Measurements from ENCODE around the gene MRM3.
"Not testable (repeated sequence)": the region's sequence is repeated elsewhere in the genome, so short reads cannot be mapped to it uniquely, and the experiment has no call there.

The MRM3 gene

DNA sequence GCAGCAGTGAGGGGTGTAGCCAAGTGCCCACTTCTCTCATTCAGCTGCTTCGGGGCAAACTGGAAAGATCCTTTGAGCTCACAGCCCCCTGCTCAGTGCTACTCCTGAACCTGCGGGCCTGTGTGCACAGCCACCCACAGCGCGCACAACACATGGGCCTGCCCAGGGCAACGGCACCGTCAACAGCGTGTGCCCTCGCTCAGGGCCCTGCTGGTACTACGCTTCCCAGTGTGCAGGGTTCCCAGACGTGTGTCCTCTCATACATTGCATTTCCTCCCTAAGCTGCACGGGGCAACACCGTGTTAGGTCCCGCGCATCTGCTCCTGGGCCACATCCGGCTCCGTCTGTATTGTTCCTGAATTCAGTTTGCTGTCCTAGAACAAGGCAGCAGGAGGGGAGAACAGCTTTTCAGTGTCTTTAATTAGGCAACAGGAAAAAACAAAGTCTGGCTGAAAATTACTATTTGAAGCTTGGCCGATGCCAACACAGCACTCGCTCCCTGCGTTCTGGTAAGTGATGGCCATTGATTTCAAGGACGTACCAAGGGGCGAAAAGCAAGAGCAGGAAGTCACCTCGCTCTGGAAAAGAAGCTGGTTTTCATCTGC is 15.2 kb downstream of the MRM3 start:
- no peak for DNase-seq

DNA sequence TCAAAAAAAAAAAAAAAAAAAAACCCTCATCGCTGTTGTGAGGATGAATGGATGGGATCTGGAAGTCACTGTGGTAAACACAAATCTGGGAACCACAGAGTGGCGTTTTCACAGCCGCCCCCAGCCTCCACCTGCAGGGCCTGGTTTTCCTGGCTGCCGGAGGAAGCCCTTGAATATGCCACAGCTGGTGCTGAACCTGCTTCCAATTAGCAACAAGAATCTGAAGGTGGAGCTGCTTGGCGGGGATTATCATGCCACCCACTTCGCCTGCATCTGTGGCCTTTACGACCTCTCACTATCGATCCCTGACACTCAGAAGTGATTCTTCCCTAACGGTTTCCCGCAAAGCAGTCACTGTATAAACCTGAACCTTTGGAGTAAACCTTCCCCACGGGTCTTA is 16.1 kb downstream of the MRM3 start:
- no peak for DNase-seq

DNA sequence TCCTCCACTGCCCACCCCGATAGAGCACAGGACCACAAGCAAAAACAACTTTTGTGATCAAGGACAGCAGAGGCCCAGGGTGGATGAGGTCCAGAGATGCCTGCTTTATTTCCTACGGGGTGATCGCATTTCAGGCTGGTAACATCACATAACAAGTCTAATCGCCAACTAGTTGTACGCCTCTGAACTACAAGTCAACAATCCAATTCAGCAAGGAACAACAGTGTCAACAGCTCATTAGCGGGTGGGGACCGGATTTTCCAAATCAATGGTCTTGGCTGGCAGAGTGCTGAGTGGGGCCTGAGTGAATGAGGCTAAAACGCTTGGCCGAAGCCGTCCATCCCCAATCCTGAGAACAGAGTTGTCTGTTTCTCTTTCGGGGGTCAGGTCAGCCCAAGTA is 17.1 kb downstream of the MRM3 start:
- no peak for DNase-seq

DNA sequence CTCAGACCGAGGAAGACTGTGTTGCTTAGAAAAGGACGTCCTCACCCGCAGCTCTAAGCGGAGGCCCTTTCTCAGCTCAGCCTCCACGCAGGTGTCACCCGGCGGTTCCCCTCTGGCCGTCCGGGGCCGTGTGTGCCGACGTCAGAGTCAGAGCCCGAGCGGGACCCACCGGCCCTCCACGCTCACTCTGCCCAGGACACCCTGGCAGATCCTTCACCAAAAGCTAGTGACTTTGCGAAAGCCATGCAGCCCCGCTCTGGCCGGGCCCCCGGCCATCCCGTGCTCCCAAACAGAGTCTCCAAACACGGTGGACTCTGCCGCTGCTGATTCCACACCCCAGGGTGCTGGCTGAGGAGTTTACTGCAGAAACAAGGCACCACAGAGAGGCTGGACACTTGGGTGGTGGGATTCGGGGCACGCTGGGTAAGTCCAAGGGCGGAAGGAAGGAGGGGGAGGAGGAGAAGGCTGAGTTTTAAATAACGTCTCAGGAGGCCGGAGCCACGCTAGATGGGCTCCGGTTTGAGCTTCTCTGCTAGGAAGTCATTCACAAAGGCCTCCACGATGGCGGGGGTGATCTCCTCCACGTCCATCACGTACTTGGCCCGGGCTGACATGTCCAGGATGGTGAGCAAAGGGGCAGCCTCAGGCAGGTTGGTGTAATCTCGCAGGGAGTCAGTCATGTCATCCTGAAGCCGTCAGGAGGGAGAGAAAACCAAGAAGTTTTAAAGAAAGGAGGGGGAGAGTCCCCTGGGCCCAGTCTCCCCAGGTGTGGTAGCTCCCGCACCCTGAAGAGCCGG is 18.5 kb downstream of the MRM3 start:
- no peak for DNase-seq

DNA sequence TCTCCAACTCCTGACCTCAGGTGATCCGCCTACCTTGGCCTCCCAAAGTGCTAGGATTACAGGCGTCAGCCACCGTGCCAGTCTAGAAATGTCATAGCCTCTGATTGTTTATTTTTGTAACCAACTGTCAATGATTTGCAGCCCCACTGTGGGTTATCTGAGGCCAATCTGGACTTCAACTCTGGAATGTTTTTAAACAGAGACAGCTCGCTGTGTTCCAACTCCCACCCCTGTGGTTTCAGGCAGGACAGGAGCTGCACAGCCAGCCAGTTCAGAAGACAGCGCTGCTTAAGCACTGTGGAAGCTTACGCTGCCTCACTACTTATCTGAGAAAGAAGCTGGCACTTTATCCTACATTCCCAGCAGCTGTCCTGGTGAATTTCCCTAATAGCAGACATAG is 19.5 kb downstream of the MRM3 start:
- no peak for DNase-seq

DNA sequence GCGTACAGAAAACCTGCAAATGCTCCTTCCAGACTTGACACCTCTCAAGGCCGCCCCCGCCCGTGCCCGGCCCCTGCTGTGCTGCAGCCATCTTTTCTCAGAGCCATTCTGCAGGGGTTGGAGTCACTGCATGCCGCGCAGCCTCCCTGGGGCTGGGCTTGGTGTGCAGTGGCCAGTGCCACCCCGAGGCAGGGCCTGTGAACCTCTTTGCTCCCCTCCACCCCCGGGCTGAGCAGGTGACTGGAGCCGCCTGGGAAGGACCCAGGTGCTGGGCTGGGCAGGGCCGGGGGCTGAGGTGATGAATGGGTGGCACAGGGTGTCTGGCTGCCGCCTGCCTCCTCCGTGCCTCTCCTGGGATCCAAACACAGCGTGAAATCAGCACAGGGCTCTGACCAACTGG is 20.3 kb downstream of the MRM3 start:
- DNase-seq = no peak

DNA sequence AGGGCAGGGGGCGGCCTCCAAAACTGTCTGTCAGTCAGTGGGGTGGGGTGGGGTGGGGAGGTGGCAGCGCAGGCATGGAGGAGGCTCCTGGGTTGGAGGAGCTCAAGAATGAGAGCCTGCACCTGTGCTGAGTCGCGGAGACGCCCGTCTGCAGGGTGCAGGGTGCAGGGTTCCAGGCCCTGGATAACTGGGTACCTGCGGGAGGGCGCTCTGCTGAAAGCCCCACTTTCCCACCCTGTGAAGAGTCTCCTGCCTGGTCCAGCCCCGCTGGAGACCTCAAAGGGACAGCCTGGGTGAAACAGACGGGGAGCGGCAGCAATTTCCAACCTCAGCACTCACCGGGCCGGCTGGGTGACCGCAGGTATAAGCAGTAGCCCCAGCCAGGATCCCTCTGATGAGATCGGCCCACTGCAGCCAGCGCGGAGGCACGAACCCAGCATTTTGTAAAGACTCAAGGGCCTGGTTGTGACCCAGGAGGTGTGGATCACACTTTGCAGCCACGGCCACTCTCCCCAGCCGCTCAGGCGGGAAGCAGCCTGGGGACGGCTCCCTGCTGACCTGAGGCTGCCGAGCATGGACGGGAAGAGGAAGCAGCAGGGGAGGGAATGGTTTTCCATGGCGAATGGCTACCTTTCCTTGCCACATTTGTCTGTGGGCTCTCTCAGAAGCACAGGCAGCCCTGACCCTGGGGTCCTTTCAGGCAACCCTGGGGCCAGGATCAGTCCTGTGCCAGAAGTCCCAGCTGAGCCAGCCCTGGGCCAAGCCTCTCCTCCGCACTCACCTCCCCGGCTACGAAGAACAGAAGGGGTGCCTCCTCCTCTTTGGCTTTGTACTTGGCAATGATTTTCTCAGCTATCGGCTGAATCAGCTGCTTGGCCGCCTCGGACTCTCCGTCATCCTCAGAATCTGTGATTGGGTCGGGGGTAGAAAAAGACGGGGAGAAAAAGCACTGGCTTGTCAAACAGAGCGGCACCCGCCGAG is 21.0 kb downstream of the MRM3 start:
- no peak for DNase-seq

DNA sequence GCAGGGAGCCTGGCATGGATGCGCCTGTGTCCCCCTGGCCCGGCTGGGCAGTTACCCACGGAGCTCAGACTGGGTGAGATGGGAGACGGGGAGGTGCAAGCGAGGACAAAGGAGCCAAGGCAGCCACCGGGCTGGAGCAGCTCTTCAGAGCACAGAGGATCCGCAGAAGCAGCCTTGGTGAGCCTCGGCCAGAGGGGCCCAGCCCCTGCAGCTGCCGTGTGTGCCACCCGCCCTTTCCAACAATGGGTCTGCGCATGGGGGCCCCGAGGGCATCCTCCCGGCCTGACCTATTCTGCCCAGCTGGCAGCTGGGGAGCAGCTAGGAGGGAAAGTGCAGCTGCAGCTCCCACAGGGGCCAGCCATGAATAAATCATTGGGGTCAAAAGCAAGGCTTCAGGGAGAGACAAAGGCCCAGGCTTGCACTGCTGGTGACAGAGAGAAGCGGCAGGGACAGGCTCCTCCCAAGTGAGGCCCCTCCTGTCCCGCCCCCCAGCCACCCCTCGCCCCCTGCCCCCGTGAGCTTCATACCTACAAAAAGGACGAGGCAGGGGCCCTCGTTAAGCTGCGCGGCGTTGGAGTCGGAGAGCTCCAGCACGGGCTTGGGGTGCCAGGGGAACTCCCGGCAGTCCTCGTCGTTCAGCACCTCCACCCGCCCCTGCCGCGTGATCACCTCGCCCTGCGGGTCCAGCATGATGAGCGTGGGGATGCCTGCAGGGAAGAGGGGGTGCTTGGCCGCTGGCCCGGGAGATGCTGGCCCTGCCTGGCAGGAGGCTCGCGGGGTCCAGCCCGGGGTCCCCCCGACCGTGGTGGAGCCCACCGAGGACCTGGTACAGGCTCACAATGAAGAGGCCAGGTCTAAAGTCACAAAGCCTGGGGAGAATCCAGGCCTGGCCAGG is 22.6 kb downstream of the MRM3 start:
- no peak for DNase-seq

DNA sequence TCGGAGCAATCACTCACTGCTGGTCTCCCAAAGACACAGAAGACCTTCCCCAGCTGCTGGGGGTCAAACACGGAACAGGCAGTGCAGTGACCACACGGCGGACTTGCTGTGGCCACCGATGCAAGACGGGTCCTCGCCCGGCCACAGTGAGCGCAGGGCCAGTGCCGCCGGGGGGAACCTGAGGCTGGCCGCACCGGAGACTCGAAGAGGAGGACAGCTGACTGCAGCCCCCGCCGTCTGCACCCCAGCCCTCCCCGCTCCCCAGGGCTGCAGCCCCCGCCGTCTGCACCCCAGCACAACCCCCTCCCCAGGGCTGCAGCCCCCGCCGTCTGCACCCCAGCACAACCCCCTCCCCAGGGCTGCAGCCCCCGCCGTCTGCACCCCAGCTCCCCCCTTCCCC is 23.7 kb downstream of the MRM3 start:
- DNase-seq = not testable (repeated sequence)

DNA sequence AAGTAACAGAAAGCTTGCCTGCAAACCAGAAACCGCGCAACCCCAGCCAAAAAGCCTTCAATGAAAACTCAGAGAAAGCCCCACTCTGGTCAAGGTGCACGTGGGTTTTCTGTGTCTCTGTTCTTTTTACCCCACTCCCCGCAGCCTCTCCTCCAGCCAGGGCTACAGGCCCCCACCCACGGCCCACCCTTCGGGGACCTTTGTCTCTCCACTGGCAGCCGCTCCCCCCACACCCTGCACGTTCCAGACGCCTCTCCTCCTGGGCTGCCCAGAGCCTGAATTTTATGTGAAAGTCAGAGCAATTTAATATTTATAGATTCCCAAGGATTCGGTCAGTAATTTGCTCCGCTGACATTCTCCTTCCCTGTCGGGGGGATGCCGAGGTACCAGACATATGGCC is 24.2 kb downstream of the MRM3 start:
- DNase-seq = no peak

DNA sequence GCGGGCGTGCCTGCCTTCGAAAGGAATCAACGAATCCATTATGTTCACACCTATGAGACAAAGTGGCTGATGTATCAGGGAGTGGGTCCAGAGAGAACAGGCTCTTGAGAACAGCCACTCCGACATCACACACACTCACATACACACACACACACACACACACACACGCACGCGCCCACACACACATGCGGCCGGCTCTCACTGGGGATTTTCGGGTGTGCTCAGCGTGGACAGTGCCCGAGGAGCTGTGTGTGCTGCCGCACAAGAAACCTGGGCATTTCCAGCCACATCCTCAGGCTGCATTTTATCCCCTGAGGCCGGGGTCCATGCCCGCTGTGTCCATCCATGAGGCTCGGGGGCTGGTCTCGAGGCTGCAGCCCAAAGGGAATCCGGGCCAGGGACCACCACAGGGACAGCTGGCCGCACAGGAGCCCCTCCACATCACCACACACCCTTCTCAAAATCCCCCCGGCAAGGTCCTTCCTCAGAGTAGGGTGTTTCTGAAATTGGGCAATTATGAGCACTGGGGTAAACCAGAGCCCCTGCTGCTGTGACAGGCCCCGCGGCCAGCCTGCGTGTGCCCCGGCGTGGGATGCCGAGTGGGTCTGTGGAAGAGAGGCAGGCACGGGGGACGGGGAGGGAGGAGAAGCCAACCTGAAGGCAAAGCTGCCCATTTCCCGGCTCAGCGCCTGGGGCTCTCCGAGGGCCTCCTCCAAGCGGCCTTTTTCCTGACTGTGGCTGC is 24.8 kb downstream of the MRM3 start:
- no peak for DNase-seq

DNA sequence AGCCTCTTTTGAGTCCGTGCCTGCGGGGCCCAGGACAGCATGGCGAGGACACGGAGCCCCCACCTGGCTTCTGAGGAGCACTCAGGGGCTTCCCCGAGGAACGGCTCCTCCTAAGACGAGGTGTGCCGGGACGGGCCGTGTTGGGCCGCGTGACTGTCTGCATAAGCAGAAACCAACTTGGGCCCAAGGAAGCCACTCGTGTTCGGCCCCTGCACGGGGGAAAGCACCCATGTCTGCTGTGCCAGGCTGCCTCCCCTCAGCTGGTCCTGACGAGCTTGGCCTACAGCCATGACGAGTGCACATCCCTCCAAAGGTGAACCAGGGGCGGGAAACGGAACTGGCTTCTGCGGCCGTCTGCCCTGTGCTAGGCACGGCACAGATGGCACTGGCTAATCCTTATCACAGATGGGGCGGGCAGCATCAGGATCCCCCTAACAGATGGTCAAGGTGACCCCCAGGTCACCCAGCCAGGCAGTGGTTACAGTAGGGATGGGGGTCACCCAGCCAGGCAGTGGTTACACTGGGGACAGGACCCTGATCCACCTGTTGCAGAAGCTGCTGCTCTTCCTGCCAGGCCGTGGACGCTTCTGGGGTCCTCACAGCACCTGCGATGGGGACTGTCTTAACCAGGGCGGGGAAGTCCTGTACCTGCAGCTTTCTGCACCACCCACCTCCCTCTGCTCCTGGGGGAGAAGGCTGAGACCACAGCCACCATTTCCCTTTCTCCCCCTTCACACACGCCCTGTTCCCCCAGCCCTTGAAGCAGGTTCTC is 25.6 kb downstream of the MRM3 start:
- no peak for DNase-seq

DNA sequence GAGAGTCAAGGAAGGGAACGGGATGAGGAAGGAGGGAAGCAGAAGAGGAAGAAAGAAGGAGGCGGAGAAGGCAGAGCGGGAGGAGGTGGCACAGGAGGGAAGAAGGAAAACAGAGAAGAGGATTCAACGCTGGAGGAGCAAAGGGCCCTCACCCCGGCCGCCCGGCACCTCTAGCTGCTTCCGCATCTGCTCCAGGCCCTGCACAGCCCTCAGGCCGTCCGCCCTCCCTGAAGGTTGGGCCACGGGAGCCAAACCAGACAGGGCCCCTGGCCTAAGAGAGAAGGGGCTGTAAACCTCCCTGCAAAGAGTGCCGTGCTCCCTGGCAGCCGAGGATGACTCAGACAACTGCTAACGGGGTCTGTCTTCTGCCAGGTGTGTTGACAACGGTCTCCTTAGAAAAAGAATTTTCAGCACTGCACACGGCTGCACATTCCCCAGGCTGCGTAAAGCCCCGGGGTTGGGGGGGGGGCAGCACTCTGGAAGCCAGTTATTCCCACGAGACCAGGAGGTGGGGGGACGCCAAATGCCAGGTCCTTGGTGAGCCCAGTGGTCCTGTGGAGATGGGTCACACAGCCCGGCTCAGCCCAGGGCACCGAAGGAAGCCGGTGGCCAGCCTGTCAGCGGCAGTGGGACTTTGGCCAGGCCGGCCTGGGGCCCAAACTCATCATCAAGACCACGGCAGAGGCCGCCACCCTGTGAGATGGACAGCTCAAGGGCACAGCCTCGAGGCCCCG is 29.1 kb downstream of the MRM3 start:
- no peak for DNase-seq

DNA sequence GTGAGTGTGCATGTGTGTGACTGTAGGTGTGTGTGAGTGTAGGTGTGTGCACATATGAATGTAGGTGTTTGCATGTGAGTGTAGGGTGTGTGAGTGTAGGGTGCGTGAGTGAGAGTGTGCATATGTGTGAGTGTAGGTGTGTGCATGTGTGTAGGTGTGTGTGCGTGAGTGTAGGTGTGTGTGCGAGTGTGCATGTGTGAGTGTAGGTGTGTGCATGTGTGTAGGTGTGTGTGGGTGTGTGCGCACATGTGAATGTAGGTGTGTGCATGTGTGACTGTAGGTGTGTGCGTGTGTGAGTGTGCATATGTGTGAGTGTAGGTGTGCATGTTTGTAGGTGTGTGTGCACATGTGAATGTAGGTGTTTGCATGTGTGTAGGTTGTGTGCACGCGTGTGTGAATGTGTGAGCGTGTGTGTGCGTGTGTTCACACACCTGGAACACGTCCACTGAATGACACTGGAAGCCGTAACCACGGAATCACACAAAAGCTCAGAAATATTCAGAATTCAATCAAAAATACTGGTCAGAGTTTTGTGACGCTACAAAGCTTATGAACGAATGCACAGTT is 30.6 kb downstream of the MRM3 start:
- DNase-seq = no peak

DNA sequence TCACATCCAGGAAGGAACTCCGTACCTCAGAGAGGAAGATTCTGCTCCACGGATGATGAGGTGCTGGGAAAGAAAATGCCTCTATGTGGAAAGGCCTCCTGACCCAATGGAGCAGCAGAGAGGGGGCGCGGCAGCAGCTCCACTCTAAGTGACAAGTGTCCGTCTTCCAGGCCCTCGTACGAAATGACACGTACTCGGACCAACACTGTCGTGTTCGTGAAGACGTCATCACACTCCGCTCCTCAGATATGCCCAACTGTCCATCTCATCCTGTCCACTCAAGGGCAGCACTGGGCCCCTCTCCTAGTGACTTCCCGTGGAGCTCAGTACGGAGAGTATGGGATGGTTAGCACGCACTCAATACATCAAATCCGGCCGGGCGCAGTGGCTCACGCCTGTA is 32.2 kb downstream of the MRM3 start:
- DNase-seq = no peak

DNA sequence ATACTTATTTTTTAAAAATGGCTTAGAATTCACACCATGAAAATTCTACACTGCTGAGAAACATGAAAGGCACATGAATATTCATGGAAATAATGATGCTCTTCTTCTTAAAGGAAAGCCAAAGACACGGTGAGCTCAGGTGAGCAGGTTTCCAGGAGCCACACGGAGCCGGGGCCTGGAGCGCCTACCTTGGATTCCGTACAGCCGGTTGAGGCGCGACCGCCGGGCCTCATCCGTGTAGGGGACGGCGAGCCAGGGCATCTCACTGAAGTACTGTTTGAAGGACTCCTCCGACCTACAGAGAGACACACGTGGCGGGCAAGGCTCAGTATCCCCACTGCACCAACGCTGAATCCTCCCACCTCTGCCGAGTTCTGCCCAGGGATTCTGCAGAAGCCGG is 37.1 kb downstream of the MRM3 start:
- DNase-seq = no peak

DNA sequence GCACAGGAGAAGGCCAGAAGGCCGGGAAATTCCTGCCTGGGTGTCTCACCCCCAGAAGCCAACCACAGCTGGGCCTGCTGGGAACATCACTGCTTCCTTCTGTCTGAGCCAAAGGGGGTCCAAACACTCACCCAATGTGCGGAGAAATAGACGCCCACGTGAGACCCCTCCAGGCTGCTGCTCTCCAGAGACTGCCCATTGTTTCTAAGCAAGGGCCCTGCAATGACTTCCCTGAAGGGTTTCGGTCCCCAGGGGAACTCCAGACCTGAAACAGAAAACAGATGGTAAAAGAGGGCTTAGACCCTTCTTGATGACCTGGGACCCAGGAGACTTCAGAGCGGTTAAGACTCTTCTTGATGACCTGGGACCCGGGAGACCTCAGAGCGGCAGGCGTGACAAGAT is 41.3 kb downstream of the MRM3 start:
- DNase-seq = no peak

DNA sequence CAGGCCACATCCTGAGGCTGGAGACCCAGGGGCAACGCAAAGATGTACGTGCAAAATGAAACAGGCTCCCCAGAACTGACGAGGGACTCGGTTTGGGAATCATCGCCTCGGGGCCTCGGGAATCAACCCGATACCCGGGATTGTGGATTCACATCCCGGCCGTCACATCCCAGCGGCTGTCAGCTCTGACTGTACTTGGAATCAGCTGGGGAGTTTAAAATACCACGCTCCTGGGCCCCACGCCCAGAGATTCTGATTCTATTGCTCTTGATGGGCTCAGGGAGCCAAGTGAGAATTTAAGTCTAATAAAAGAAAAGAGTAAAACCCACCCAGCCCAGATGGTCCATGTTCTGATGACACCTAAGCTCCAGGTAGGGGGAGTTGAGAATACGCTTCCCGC is 42.2 kb downstream of the MRM3 start:
- DNase-seq = no peak

DNA sequence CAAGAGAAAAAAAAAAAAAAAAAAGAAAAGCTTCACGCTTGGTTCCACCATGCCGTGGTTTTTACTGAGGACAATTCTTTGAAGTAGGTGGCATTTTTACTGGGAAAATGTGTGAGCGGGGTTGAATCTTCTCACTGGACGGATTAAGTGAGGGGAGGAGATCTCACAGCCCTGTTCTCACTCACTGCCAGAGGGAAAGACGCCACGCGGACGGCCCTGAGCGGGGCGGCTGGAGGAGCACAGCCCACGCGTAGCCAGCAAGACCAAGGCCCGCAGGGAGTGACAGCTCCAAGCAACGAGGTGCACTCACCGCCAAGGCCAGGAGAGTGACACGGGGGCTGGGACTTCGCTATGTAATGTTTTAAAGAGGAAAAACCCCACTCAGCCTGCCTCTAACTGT is 43.1 kb downstream of the MRM3 start:
- no peak for DNase-seq

DNA sequence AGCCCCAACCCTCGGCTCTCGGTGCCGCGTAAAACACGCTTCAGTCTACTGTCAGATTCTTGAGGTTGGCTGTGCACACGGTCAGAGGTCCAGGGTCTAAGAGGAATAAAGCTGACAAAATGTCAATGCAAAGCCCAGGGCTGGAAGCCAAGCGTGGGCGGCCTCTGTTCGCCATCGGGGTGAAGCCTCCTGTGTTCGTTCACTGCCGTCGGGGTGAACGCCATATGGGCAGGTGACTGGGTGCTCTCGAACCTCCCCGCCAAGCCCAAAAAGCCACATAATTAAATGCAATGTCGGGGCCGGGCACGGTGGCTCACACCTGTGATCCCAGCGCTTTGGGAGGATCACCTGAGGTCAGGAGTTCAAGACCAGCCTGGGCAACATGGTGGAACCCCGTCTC is 44.6 kb downstream of the MRM3 start:
- DNase-seq = no peak
